Measurements from ENCODE around the gene ACVR1C.

The ACVR1C gene

DNA sequence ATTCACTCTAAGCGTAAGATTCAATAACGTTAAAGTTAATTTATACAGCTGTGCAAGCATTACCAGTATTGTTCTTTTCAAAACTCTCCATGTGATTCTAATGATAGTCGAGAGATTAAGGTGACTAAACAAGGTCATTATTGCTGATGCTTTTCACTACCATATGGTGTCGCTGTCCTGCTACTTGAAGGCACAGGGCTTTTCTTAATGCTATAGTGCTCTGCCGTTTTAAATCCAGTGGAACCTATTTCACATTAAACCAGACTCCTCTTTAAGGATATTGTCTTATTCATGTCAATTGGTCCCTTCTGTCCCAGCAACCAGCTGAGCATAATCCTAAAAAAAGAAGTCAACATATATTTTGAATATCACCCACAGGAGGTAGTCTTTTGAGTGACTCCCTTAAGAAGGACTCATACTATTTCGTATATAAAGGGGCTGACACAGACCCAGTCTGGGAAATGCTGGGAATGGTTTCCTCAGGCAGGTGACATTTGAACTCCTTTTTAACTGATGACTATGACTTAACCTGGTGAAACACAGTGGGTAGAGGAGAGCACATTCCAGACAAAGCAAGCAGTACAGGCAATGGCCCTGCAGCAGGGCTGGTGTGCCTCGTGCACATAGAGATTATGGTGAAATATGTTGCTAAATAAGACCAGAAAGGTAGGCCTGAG, 130.9 kb downstream of the ACVR1C start:
- DNase-seq (ENCODE audit: low read depth in 2 of 2): no peak

DNA sequence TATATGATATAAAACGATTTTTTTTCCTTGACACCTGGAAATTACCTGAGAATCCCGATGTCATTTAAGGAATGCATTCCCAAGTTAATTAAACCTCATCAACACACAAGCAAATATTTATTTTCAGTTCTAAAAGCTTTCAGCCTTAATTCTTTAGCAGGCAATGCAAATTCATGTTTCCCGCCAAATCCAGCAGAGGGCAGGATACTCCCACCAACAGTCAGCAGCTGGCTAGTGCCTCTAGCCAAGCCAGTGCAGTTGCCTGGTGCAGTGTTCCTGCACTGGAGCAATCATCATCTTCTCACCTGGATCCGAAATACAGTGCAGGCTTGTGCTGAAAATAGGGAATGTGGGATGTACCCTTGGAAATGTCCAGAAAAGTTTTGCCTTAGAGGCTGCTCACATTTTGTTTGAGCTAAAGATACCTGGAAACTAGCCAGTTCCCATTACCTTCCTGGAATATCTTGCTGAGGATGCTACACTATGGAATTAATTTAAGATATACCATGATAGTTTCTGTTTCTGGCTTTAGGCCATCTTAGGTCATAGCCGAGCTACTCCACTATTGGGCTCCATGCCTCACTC, 136.4 kb downstream of the ACVR1C start:
- DNase-seq (ENCODE audit: low read depth in 2 of 2): peak; percentile 41 to 60

DNA sequence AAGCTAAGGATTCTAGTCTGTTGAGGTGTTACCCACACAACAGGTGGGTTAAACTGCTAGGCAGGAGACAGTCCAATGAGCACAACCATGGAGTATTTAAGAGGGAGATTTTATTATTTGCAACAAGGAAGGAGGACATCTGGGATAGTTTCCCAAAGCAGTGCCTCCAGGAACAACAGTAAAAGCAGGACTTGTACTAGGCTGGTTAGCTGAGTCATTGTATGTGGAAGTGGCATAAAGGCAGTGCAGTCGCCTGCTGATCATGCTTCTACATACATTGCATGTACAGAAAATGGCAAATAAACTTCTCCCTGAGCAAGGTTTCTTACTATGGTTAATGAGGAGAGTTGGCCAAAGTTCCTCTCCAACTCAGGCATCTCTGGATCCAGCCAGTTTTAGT, 138.7 kb downstream of the ACVR1C start:
- DNase-seq (ENCODE audit: low read depth in 2 of 2): no peak

DNA sequence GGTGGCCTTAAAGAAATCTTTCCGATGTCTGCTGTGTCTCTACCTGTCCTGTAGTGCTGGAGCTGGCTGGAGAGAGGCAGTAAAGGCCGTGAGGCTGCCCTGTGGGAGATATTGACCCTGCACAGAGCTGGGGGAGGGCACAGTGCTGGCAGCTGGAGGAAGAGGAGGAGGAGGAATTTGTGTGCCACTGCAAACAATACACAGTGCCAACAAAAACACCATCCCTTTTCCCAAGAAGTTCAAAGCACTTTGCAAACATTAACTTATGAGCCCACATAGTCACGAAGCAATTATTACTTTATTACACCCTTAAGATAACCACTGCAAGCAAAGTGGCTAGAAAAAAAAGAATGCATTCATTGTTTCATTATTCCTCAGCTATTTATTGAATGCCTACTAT, 139.8 kb downstream of the ACVR1C start:
- DNase-seq (ENCODE audit: low read depth in 2 of 2): no peak

DNA sequence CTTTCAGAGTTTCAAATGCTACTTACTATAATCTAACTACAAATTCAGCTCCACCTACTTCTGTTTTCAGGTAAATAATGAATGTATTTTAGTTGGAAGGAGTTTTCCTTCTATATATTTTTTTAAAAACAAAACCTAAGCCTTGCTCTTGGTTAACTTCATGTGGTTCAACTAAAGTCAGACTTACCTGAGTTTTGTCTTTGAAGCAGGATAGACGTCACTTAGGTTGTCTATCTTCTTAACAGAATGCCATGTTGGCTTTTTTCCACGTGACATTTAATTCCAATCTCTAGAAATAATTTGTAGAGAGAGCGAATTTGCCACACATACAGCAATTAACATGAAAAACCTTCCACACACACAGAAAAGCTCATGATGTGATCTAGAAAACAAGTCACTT, 140.9 kb downstream of the ACVR1C start:
- DNase-seq (ENCODE audit: low read depth in 2 of 2): no peak

DNA sequence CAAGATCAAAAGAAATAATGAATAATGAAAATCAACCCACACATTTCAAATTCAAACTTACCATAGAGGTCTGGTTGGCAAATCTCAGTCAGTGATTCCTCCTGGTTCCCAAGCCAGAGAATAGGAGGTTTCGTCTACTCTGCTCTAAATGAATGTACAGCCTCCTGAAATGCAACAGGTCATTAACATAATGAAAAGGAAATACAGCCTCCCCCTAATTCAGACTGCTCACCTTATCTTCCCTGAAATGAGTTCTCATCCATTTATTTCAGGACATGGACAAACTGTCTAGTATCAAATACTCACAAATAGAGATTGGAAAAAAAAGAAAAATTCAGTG, 141.4 kb downstream of the ACVR1C start:
- no peak for DNase-seq (ENCODE audit: low read depth in 2 of 2)

DNA sequence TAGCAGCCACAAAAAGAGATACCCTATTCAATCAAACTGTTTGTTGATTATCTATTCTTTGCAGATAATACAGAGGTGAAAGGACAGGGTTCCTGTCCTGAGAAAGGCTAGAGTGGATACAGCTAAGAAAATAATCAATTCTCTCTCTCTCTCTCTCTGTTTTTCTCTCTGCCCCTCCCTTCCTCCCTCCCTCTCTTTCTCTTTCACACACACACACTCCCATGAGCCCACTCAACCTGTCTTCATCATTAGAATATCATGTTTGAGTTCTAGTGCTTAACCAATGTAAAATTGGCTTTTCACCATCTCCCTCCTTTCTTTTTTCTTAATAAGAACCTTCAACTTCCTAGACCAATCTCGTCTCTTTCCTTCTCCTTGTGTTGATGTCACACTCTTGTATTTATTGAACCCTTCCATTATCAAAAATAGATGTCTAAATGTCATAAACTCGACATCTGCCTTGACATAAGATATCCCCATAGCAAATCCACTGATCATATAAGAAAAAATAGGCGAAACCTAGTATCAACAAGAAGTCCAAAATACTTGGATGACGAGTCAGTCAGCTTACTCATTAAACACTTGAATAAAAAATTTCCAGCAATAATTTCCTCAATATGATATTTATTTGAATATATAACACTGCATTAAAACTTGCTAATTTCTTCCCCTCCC, 141.9 kb downstream of the ACVR1C start:
- no peak for DNase-seq (ENCODE audit: low read depth in 2 of 2)

DNA sequence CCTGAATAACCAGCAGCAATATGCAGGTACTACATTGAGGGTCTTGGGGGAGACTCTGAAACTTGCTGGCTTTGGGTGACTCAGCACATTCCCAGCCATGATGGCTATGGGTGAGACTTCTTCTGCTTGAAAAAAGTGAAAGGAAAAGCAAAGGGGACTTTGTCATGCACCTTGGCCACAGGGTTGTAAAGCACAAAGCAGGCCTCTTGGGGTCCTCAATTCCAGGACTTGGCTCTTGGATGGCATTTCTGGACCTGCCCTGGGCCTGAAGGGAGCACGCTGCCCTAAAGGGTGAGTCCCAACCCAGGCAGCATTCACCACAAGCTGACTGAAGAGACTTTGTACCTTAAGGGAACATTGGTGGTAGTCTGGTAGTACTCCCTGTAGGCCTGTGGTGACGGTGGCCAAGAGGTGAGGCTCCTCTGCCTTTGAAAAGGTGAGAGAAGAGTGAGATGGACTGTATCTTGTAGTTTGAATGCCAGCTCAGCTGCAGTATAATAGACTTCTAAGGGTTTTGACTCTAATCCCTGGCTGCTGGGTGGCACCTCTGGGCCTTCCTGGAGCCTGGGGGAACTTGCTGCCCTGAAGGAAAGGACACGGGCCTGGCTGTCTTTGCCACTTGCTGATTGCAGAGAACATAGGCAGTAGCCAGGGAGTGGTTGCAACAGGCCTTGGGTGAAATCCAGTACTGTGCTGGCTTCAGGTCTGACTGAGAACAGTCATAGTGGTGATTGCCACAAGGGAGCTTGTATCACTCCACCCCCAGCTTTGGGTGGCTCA, 148.3 kb downstream of the ACVR1C start:
- DNase-seq (ENCODE audit: low read depth in 2 of 2): no peak

DNA sequence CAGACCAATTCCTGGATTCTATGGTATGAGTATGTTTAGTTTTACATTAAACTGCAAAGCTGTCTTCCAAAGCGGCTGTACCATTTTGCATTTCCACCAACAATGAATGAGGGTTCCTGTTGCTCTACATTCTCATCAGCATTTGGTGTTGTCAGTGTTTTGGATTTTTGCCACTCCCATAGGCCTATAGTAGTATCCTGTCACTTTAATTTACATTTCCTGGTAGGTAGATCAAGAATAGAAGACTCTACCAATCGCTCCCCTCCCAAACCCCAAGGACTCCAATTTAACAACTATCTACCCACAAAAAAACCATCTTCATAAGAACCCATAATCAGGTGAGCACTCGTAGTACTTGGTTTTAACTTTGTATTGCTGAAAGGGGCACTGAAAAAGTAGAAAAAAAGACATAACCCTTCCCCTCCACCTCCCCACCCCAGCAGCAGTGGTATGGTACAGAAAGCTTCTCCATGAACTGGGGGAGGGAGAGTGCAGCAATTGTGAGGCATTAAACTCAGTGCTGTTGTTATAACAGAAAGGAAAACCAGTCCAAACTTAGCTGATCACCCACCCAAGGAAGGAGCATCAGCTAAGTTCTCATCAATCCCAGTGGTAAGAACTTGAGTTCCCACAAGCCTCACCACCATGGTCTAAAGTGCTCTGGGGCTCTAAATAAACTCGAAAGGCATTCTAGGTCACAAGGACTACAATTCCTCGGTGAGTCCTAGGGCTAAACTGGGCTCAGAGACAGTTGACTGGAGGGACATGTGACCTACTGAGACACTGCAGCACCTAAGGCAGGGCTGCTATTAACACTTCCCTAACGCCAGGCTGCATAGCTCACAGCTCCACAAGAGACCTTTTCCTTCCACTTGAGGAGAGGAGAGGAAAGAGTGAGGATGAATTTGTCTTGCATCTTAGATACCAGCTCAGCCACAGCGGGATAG, 149.3 kb downstream of the ACVR1C start:
- no peak for DNase-seq (ENCODE audit: low read depth in 2 of 2)

DNA sequence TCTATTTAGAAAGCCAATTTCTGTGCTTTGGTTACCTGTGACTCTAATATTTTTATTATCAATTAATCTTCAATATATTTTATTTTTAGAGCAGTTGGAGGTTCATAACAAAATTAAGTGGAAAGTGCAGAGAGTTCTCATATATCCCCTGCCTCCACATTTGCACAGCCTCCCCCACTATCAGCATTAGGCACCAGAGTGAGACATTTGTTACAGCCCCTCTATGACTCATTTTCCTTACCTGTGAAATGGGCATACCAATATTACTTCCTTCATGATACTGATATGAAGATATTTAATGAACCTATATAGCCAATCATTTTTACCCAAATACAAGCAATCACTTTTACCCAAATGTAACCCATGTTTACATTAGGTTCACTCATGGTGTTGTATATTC, 150.7 kb downstream of the ACVR1C start:
- DNase-seq (ENCODE audit: low read depth in 2 of 2): no peak

DNA sequence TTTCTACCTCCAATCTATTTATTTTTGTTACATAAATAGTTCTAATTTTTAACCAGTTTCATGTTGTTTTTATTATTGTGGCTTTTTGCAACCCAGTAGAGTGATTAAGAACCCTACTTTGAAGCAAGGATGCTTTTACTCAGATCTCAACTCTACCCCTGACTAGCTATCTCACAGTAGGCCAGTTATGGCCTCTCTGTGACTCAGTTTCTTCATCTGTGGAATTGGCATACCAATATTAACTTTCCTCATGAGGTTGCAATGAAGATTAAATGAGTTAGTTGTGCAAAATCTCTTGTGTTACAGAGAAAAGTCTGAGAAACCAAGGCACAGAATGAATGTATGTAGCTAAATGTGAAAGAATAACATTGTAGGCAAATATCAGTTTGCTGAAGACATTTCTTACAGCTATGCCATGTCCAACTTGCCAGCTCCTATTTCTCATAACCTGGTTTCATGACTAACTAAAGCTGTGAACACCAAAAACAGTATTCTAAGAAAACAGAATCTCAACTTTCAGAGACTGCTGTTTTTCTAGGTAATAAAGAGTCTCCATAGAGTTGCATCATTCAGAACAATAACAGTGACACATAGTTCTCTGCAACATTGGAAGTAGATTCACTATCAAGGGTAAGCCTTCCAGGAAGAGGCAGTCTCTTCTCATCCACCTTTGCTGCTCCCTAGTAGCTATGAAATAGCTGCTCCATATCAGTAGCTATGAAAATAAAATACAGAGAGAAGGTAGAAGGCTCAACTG, 151.5 kb downstream of the ACVR1C start:
- DNase-seq (ENCODE audit: low read depth in 2 of 2): no peak

Data from stimulated activated CD8-positive, alpha-beta memory T cell treated with anti-CD3 and anti-CD28 coated beads, Interleukin-15, amount 100 ng/mL, for 4 hours (primary cell).